Mesothelial cell of epicardium (in vitro differentiated cells): ENCODE results near the gene KDM7A. TPM values are rescaled to one million over a fixed set of nuclear protein-coding genes. Genes with fewer than 3 reads are reported as not detected.

Source experiments
- DNase-seq, 2 experiments: peaks; one replicate each; pipeline ENCODE4 v3.0.0; 2021; ENCODE audit warnings: low spot score in 2 of 2; ENCODE audit not compliant: unreplicated experiment in 2 of 2
- H3K27ac Mint-ChIP-seq: 2 replicates; pipeline ENCODE4 v1.8.0; 2021; ENCODE audit warnings: mixed read lengths
- H3K27me3 Mint-ChIP-seq: 2 replicates; pipeline ENCODE4 v1.8.0; 2021; ENCODE audit warnings: low read depth, mixed read lengths
- H3K36me3 Mint-ChIP-seq: 2 replicates; pipeline ENCODE4 v1.8.0; 2021; ENCODE audit warnings: mixed read lengths
- H3K4me1 Mint-ChIP-seq: 2 replicates; pipeline ENCODE4 v1.8.0; 2021; ENCODE audit warnings: mixed read lengths
- H3K4me3 Mint-ChIP-seq: 2 replicates; pipeline ENCODE4 v1.8.0; 2021; ENCODE audit warnings: mild to moderate bottlenecking, moderate library complexity, mixed read lengths
- H3K9me3 Mint-ChIP-seq: 2 replicates; pipeline ENCODE4 v1.8.0; 2021; ENCODE audit warnings: mixed read lengths
- CTCF ChIP-seq: fragments of 200-600 bp; sonication (generic); IDR thresholded peaks from one replicate; pipeline ENCODE4 v1.5.0; 2021; ENCODE audit warnings: antibody characterized with exemption; ENCODE audit not compliant: unreplicated experiment
- total RNA-seq: library from RNA; stranded (reverse); gene quantifications from 3 replicates; pipeline ENCODE4 v1.2.1, GENCODE V29; 2021

The KDM7A gene
- total RNA-seq, 1 donor from 2014 or later: 8.4 TPM

- Mint-ChIP-seq H3K9me3 (no peaks in the 10 kb centered on the region), H3K27me3 (no peaks in the 10 kb centered on the region), H3K4me1 (no peaks in the 10 kb centered on the region), H3K27ac (no peak overlapping the region), H3K4me3 (no peak overlapping the region), H3K36me3 (no peaks in the 10 kb centered on the region)
- no peak for TF ChIP-seq CTCF
- DNase-seq: no peak
Measured at GRCh38 chr7:140146574-140146973, 30.2 kb downstream of the KDM7A start.

- Mint-ChIP-seq H3K27ac (no peak overlapping the region), H3K27me3 (no peaks in the 10 kb centered on the region), H3K4me3 (no peak overlapping the region), H3K9me3 (no peaks in the 10 kb centered on the region), H3K4me1 (no peaks in the 10 kb centered on the region), H3K36me3 (no peaks in the 10 kb centered on the region)
- no peak for DNase-seq
- no peak for TF ChIP-seq CTCF
Measured at GRCh38 chr7:140145709-140146108, 31.1 kb downstream of the KDM7A start.

GRCh38 chr7:140144821-140145220 is 32.0 kb downstream of the KDM7A start:
- Mint-ChIP-seq H3K27ac (no peak overlapping the region), H3K36me3 (no peaks in the 10 kb centered on the region), H3K27me3 (no peaks in the 10 kb centered on the region), H3K4me3 (no peak overlapping the region), H3K4me1 (no peaks in the 10 kb centered on the region), H3K9me3 (no peaks in the 10 kb centered on the region)
- TF ChIP-seq CTCF: no peak
- DNase-seq: no peak

GRCh38 chr7:140143997-140144396 is 32.8 kb downstream of the KDM7A start:
- DNase-seq: no peak
- Mint-ChIP-seq H3K27ac (no peak overlapping the region), H3K9me3 (no peaks in the 10 kb centered on the region), H3K4me1 (no peaks in the 10 kb centered on the region), H3K27me3 (no peaks in the 10 kb centered on the region), H3K4me3 (no peak overlapping the region), H3K36me3 (no peaks in the 10 kb centered on the region)
- no peak for TF ChIP-seq CTCF

GRCh38 chr7:140142031-140142430 is 34.8 kb downstream of the KDM7A start:
- no peak overlapping the region for H3K27ac Mint-ChIP-seq
- TF ChIP-seq CTCF: no peak
- H3K4me3 Mint-ChIP-seq: no peak overlapping the region
- H3K4me1 Mint-ChIP-seq: no peaks in the 10 kb centered on the region
- no peaks in the 10 kb centered on the region for H3K9me3 Mint-ChIP-seq
- no peaks in the 10 kb centered on the region for H3K27me3 Mint-ChIP-seq
- DNase-seq: no peak
- H3K36me3 Mint-ChIP-seq: no peaks in the 10 kb centered on the region

GRCh38 chr7:140141256-140141655 is 35.5 kb downstream of the KDM7A start:
- no peaks in the 10 kb centered on the region for H3K4me1 Mint-ChIP-seq
- TF ChIP-seq CTCF: no peak
- H3K36me3 Mint-ChIP-seq: no peaks in the 10 kb centered on the region
- DNase-seq: no peak
- H3K4me3 Mint-ChIP-seq: no peak overlapping the region
- no peaks in the 10 kb centered on the region for H3K27me3 Mint-ChIP-seq
- H3K9me3 Mint-ChIP-seq: no peaks in the 10 kb centered on the region
- no peak overlapping the region for H3K27ac Mint-ChIP-seq
